NCI-H1930 (cell line): ENCODE results near the gene DEGS2.

Source experiments
- DNase-seq, 2 experiments: peaks; one replicate each; lab custom pipeline; 2025; lab: John Stamatoyannopoulos, UW

DEGS2 gene

DNA sequence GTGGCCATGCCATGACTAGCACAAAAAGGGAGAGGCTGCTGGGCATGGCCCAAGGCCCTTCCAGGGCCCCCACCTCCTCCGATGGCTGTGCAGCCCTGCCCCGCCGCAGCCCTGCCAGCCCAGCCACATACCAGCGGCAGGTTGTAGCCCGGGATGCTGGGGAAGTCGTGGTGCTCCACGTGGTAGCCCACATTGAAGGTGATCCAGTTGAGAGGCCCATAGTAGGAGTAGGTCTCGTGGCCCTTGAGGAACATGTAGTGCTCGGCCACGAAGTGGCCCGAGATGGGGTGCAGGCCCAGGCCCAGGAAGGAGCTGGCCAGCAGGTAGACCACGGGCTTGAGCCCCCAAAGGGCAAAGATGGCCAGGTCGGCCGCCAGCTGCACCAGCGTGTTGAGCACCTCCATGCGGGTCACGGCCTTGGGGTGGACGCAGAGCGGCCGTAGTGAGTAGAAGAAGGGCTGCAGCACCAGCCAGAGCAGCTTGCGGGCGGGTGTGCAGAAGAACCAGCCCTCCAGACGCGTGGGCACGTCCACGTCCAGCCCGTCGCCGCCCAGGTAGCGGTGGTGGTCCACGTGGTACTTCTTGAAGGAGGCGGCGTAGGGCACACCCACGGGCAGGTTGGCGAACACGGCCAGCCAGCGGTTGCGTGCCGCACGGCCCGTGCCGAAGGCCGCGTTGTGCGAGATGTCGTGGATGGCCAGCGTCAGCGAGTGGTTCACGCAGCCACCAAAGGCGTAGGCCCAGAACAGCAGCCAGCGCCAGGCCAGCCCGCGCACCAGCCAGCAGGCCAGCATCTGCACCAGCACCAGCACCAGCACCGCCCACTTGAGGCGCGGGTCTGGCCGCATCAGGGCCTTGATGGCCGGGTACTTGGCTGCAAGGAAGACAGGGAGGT is 10.4 kb downstream of the DEGS2 start:
- DNase-seq: no peak

DNA sequence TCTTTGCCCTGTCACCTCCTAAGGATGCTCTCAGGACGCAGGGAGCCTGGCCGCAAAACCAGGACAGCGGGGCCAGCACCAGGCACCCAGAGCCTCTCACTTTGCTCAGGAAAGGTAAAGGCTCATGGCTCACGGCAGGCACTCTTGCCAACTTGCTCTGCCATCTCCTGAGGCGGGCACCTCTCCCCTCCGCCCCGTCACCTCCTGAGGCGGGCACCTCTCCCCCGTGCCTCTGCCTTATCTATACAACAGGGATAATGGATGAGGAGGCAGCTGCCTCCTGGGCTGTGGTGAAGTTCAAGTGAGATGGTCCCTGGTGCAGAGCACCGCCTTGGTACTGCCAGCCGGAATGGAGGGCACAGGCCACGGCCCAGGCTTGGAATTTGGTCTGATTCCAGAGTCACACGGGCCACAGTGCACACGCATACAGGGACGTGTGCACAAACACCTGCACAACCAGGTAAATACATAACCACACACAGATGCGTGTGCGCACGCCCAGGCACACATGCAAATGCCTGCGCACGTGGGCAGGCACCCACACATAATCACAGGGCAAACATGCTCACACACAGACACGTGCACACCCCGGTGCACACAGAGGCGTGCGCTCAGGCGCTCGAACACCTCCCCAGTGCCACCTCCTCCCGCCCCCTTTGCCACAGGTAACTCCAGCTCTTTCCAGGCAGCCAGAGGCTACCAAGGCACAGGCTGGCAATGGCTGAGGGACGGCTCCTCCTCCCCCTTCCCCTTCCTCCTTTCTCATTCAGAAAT is 11.6 kb downstream of the DEGS2 start:
- no peak for DNase-seq

- no peak for DNase-seq
Observed at GRCh38 chr14:100147181-100147631, 12.2 kb downstream of the DEGS2 start.

- no peak for DNase-seq
Observed at GRCh38 chr14:100146531-100147091, 12.8 kb downstream of the DEGS2 start.

DNA sequence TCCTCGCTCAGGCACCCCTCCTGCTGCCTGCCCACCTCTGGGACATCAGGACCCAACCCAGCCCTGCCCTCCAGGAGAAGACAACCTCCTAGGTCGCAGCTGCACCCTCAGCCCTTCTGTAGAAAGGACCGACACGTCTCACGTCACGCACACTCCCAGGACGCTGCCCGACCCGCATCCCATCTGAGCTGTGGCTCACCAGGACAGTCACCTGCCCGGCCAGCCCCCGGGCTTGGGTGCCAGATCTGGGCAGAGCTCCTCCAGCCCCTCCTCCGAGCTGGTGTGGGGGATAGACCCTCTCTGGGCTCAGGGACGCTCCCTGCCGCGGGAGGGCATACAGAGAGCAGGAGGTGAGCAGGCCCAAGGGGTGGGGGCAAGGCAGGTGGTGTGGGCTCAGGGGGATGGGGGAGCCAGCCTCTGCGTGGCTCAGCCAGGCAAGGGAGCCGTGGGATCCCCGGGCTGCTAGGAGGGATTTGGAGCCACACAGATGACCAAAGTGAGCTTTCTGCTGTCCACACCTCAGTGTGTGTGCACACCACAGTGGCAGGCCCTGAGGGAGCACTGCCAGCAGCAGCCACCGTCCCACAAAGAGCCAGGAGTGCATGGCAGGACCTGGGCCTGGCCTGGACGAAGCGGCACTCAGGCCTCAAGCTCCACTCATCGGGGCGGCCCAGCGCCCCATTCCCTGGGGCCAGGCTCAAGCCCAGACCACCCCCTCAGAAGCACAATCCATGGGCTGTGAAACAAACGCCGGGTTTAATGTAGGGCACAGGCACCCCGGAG is 13.6 kb downstream of the DEGS2 start:
- DNase-seq: no peak

DNA sequence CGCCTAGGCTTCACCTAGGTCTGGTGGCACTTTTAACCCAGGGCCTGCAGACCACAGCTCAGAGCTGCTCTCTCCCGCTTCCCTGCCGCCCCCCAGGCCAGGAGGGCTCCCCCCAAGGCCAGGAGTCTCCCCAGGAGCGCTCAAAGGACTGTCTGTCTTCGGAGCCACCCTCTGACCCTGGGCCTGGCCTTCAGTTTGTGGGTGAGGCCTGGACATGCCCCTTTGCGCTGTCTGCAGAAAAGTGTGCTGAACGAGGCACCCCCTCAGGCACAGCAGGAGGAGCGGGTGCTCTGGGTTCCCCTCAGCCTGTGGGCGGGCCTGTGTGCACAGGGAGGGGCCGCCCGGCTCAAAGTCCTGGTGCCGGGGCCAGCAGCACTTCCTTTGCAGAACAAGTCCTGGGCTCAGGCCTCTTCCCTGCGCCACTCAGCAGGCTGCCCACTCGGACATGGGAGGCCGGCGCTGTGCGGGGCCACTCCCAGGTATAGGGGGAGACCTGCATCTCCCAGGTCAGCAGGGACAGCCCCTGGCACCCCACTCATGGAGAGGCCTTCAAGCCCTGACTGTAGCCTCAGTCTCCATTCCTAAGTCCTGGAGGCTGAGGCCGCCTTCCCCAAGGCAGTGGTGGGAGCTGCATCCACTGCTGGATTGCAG is 14.3 kb downstream of the DEGS2 start:
- no peak for DNase-seq

GRCh38 chr14:100144645-100144995 is 14.8 kb downstream of the DEGS2 start:
- no peak for DNase-seq

- DNase-seq: no peak
Observed at GRCh38 chr14:100143934-100144333, 15.5 kb downstream of the DEGS2 start.

DNA sequence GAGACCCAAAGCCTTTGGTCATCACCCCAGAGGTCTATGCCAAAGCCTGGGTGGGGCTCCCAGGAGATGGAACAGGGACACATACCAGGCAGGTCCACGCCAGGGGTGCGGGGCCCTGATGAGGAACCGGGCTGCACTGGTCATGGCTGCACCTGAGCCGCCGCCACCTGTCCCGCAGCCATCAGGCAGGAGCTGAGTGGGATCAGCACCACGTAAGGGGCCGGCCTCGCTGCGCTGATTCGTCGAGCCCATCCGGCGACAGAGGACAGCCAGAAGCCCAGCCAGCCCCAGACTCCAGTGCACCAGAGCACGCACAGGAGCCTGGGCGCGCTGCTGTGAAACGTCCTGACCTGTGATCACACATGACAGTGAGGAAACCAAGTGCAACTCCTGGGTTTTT is 15.9 kb downstream of the DEGS2 start:
- no peak for DNase-seq

DNA sequence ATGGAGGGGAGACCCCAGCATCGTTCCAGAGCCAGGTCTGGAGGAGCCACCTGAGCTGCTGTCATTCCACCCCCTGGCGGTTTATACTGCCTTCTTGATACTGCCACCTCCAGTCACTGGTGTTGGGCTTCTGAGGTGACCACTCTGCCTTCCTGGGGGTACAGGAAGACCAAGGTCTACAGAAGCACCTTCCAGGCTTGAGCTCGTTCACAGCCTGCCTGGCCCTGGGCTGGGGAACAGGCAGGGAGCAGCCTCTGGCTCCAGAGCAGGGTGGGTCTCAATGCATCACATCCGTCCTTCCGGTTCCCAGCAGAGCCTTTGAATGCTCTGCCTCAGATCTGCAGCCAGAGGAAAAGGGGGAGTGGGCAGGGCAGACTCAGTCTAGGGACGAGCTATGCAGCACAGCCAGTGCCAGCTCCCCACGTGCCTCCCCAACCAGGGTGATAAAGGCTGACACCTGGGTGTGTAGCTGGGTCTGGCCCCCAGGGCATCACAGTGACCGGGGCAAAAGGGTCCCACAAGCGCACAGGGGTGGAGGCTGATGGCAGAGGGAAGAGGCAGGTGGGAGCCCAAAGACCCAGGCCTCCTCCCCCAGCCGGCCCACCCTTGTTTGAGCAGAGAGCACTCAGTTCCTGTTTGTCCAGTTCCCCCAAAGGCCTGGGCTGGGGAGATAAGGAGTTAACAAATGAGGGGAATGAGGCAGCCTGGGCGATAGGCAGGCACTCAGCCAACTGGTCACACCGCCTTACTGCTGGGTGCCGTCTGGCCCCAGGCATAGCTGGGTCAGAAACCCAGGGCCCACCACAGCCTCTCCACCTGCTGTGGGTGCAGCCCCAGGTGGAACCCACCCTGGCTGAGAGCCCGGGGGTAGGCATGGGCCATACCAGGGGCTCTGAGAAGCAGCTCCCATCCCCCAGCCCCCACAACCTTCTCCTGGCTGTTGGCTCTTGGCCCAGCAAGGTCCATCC is 17.1 kb downstream of the DEGS2 start:
- no peak for DNase-seq

GRCh38 chr14:100141098-100141497 is 18.3 kb downstream of the DEGS2 start:
- no peak for DNase-seq

GRCh38 chr14:100140452-100141078 is 18.9 kb downstream of the DEGS2 start:
- DNase-seq: no peak

DNA sequence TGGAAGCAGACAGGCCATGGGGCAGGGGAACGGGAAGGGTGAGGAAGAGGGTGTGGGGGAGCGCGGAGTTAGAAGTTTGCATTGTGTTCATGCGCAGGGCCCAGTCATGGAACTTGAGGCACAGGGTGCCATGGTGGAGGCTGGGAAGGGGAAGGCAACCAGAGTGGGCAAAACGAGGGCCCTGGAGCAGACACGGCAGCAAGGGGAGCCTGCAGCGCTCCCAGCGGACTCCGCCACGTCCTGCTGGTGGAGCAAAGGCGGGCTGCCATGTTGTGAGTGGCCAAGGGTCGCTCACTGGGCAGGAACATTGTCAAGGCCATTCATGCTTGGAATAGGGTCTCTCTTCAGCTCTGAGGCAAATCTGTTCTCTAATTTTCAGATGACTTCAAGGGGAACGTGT is 20.5 kb downstream of the DEGS2 start:
- DNase-seq: no peak

GRCh38 chr14:100138082-100138787 is 21.2 kb downstream of the DEGS2 start:
- DNase-seq: no peak

DNA sequence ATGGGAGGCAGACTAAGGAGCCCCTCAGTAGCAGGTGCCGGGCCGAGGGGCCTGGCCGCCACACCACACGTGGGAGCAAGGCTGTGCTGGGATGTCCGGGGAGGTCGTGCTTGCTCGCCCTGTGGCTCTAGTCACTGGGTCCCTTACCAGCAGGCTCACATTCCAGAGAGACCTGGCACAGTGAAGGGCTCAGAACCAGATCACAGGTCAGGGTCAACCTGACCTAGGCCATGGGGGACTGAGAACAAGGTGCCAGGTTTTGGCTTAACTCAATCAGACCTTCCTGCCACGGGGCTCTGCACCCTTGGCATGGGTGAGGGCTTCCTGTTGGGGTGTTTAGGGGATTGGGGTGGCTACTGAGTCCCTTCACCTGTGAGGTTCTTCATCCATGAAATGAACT is 22.3 kb downstream of the DEGS2 start:
- DNase-seq: no peak

DNA sequence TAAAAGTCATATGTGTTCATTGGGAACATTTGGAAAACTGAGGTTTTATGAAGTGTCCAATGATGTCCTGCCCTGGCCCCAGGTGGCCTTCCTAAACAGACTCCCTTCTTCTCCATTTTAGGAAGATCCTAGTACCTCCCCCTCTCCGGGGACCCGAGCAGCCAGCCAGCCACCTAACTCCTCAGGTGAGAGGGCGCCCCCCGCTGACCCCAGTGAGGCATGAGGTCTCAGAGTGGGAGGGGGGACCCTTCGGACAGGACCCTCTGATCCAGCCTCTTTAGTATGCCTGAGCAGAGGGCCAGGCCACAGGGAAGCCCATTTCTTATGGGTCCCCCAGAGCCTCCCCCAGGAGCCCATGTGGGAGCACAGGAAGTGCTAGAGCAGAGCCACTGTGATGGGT is 23.7 kb downstream of the DEGS2 start:
- no peak for DNase-seq

GRCh38 chr14:100135073-100135472 is 24.4 kb downstream of the DEGS2 start:
- DNase-seq: no peak

DNA sequence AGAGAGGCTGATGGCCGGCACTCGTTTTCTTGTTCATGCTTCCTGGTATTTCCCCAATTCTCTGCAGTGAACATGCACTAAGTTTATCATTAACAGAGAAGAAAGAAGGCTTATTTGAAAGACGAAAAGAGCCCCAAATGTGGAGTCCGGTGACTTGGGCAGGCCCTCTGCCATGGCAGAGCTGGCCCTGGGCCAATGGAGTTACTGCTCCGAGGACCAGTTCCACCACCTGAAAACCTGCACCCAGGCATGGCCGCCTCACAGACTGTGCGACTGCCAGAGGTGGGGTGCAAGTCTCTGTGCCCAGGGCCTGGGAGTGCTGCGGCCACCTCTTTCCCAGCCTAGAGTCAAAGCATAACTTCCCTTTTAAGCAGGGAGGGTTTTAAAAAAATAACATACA is 24.9 kb downstream of the DEGS2 start:
- DNase-seq: no peak

- no peak for DNase-seq
Observed at GRCh38 chr14:100132903-100133510, 26.4 kb downstream of the DEGS2 start.
